HepG2 (cell line): Measurements from ENCODE around the gene UCKL1. TPM values are rescaled to one million over a fixed set of nuclear protein-coding genes. Genes with fewer than 3 reads are reported as not detected.

Experiments
- ATAC-seq: fragments of 200-7000 bp; cut with Tn5 transposase; 3 replicates; pipeline ENCODE4 v1.9.1; 2020; ENCODE audit warnings: mild to moderate bottlenecking, moderate library complexity
- BruUV-seq: library from RNA; stranded (reverse); fragments of 400-500 nt; replicated peaks from 2 replicates; lab custom pipeline; 2021; lab: Mats Ljungman, UMichigan
- CTCF ChIA-PET: fragments of 300-600 bp; formaldehyde crosslinking; extraction: SDS; loops from one replicate; lab custom pipeline; 2021; ENCODE audit warnings: low total read pairs, inconsistent platforms, low intra/inter-chr PET ratio; lab: Yijun Ruan, JAX
- POLR2A ChIA-PET: fragments of 350-600 bp; sonication (Branson Sonifier 250); formaldehyde crosslinking; loops from one replicate; lab custom pipeline; 2020; ENCODE audit warnings: antibody characterized with exemption, inconsistent platforms; lab: Yijun Ruan, JAX
- DNase-seq: peaks from one replicate; pipeline ENCODE4 v3.0.0-alpha.2; 2015; ENCODE audit warnings: low spot score
- FAIRE-seq: peaks from 3 replicates; lab custom pipeline; 2011; peaks lifted over from hg19 to GRCh38; lab: Jason Lieb, UNC
- H2AFZ ChIP-seq: one replicate; pipeline ENCODE4 v1.6.1; 2011; ENCODE audit warnings: low read length, inconsistent platforms
- H3K27ac ChIP-seq: fragments of 300-600 bp; 3 replicates; pipeline ENCODE4 v1.8.0; 2011; ENCODE audit warnings: mixed run types, mild to moderate bottlenecking, mixed read lengths, low read length, inconsistent platforms; ENCODE audit not compliant: insufficient read depth; ENCODE audit errors: extremely low read length
- H3K27me3 ChIP-seq, 2 experiments: fragments of 200-600 bp in 1 of 2; 2 replicates in 1 of 2; 3 replicates in 1 of 2; pipeline versions ENCODE4 v1.6.0 to v1.8.0; 2011; ENCODE audit warnings: low read length in 2 of 2, mild to moderate bottlenecking in 2 of 2, moderate library complexity in 2 of 2, inconsistent platforms in 1 of 2; ENCODE audit not compliant: insufficient read depth in 2 of 2, control insufficient read depth in 1 of 2
- H3K36me3 ChIP-seq, 2 experiments: fragments of 200-600 bp in 1 of 2; replicated peaks in 1 of 2; 2 replicates in 1 of 2; 3 replicates in 1 of 2; pipeline versions ENCODE4 v1.5.1 to v1.8.0; 2011; ENCODE audit warnings: low read length in 2 of 2, inconsistent platforms in 1 of 2; ENCODE audit not compliant: insufficient read depth in 2 of 2, control insufficient read depth in 1 of 2
- H3K4me1 ChIP-seq: 2 replicates; pipeline ENCODE4 v1.5.1; 2012; ENCODE audit warnings: low read length, inconsistent platforms; ENCODE audit not compliant: insufficient read depth
- H3K4me2 ChIP-seq: 2 replicates; pipeline ENCODE4 v1.6.0; 2011; ENCODE audit warnings: low read depth, low read length, inconsistent platforms
- H3K4me3 ChIP-seq, 3 experiments: fragments of 200-600 bp in 1 of 3; sonication (generic), shearing (Covaris generic) in 1 of 3; replicated peaks in 1 of 3; 2 replicates each; pipeline ENCODE4 v1.5.1; 2011 to 2016; ENCODE audit warnings: low read length in 3 of 3, inconsistent platforms in 2 of 3, low read depth in 2 of 3, mild to moderate bottlenecking in 2 of 3, control low read depth in 1 of 3, mixed read lengths in 1 of 3; ENCODE audit not compliant: insufficient read depth in 1 of 3
- H3K79me2 ChIP-seq: one replicate; pipeline ENCODE4 v1.6.1; 2011; ENCODE audit warnings: low read length, inconsistent platforms; ENCODE audit not compliant: insufficient read depth
- H3K9ac ChIP-seq: 2 replicates; pipeline ENCODE4 v1.6.0; 2011; ENCODE audit warnings: mild to moderate bottlenecking, low read depth, low read length, inconsistent platforms; ENCODE audit not compliant: insufficient read depth
- H3K9me3 ChIP-seq: 2 replicates; pipeline ENCODE4 v1.5.1; 2012; ENCODE audit warnings: mild to moderate bottlenecking, low read length
- H4K20me1 ChIP-seq: 2 replicates; pipeline ENCODE4 v1.6.0; 2011; ENCODE audit warnings: inconsistent platforms, mild to moderate bottlenecking, low read length, moderate library complexity; ENCODE audit not compliant: insufficient read depth
- CREBL2 ChIP-seq: sonication (generic); formaldehyde crosslinking; IDR thresholded peaks from 2 replicates; pipeline ENCODE4 v1.8.1; 2023; ENCODE audit warnings: missing genetic modification reagents, mild to moderate bottlenecking, borderline replicate concordance
- FIP1L1 ChIP-seq: fragments of 200-400 bp; formaldehyde crosslinking; IDR thresholded peaks from 2 replicates; pipeline ENCODE4 v1.6.1; 2018; ENCODE audit warnings: low read depth, mild to moderate bottlenecking, low read length, moderate library complexity, borderline replicate concordance; ENCODE audit not compliant: insufficient read depth
- FOXA1 ChIP-seq, 2 experiments: fragments of 450-650 bp in 1 of 2; sonication (generic) in 1 of 2; formaldehyde crosslinking in 1 of 2; IDR thresholded peaks; 2 replicates each; pipeline versions ENCODE4 v1.4.0 to v1.6.1; 2016 to 2020; ENCODE audit warnings: missing genetic modification reagents in 1 of 2
- FOXP1 ChIP-seq, 2 experiments: fragments of 450-650 bp in 1 of 2; IDR thresholded peaks; 2 replicates each; pipeline ENCODE4 v1.6.1; 2017 to 2018; ENCODE audit warnings: antibody characterized with exemption in 1 of 2
- HMGXB4 ChIP-seq, 2 experiments: sonication (generic) in 1 of 2; formaldehyde crosslinking in 1 of 2; IDR thresholded peaks; 2 replicates each; pipeline versions ENCODE4 v1.4.0 to v1.6.1; 2018 to 2020; ENCODE audit warnings: missing genetic modification reagents in 2 of 2, borderline replicate concordance in 1 of 2, low read depth in 1 of 2, mild to moderate bottlenecking in 1 of 2, missing biosample characterization in 1 of 2
- IRF1 ChIP-seq: sonication (generic); formaldehyde crosslinking; IDR thresholded peaks from 2 replicates; pipeline ENCODE4 v1.4.0; 2020; ENCODE audit warnings: low read depth, mild to moderate bottlenecking, missing genetic modification reagents
- KLF15 ChIP-seq: sonication (generic); formaldehyde crosslinking; IDR thresholded peaks from 2 replicates; pipeline ENCODE4 v1.8.1; 2023; ENCODE audit warnings: borderline replicate concordance, mild to moderate bottlenecking, inconsistent platforms, missing genetic modification reagents, mixed read lengths
- PBX3 ChIP-seq: sonication (generic); formaldehyde crosslinking; IDR thresholded peaks from 2 replicates; pipeline ENCODE4 v1.8.1; 2023; ENCODE audit warnings: missing genetic modification reagents, inconsistent platforms, borderline replicate concordance
- RAD51 ChIP-seq: fragments of 450-650 bp; IDR thresholded peaks from 2 replicates; pipeline ENCODE4 v1.6.1; 2016; ENCODE audit warnings: borderline replicate concordance
- SOX6 ChIP-seq, 2 experiments: fragments of 450-650 bp in 1 of 2; sonication (generic) in 1 of 2; formaldehyde crosslinking in 1 of 2; IDR thresholded peaks; 2 replicates each; pipeline versions ENCODE4 v1.4.0 to v1.6.1; 2017 to 2020; ENCODE audit warnings: antibody characterized with exemption in 1 of 2, mild to moderate bottlenecking in 1 of 2, missing genetic modification reagents in 1 of 2
- ZNF282 ChIP-seq: fragments of 450-650 bp; IDR thresholded peaks from 2 replicates; pipeline ENCODE4 v1.6.1; 2018; ENCODE audit not compliant: partially characterized antibody
- ZNF460 ChIP-seq: sonication (generic); formaldehyde crosslinking; IDR thresholded peaks from 2 replicates; pipeline ENCODE4 v1.5.1; 2020; ENCODE audit warnings: missing genetic modification reagents, mild to moderate bottlenecking, borderline replicate concordance
- ZNF720 ChIP-seq: sonication (generic); formaldehyde crosslinking; IDR thresholded peaks from 2 replicates; pipeline ENCODE4 v1.4.0; 2020; ENCODE audit warnings: missing genetic modification reagents
- ZNF770 ChIP-seq: sonication (generic); formaldehyde crosslinking; IDR thresholded peaks from 2 replicates; pipeline ENCODE4 v1.5.0; 2020; ENCODE audit warnings: mild to moderate bottlenecking, missing genetic modification reagents
- ZNF878 ChIP-seq: sonication (generic); formaldehyde crosslinking; IDR thresholded peaks from 2 replicates; pipeline ENCODE4 v1.8.1; 2023; ENCODE audit warnings: mild to moderate bottlenecking, missing genetic modification reagents, moderate library complexity
- WGBS: methylation state at CpG from one replicate; pipeline ENCODE4 v1.1.6; 2017; ENCODE audit warnings: low lambda C conversion rate; 5-methylcytosine and 5-hydroxymethylcytosine counted together
- in situ Hi-C: cut with HindIII; loops from 2 replicates; pipeline ENCODE4 v1.10.0; 2017; ENCODE audit warnings: low pct_unique_long_range_greater_than_20kb; ENCODE audit not compliant: extremely low pct_ligation_motif_present
- intact Hi-C: fragments of 100-400 bp; cut with micrococcal nuclease; formaldehyde crosslinking; loops from one replicate; pipeline ENCODE4 v1.10.0; 2022; ENCODE audit not compliant: unreplicated experiment
- polyA plus RNA-seq, 8 experiments: library from polyadenylated mRNA; depleted of rRNA in 3 of 8; stranded (reverse) in 7 of 8; unstranded in 1 of 8; fragments of >200 nt; fragmentation: Illumina TruSeq in 4 of 8; extraction: Trizol in 4 of 8; gene quantifications; 2 replicates each; pipeline versions ENCODE4 v1.2.1 to v1.2.3, GENCODE V29; 2011 to 2016; ENCODE audit warnings: low read depth in 4 of 8, missing spikeins in 1 of 8, mixed read lengths in 1 of 8; ENCODE audit not compliant: insufficient read depth in 1 of 8
- total RNA-seq, 5 experiments: library from RNA; depleted of rRNA; stranded (reverse); fragments of >200 nt; fragmentation: Illumina TruSeq; extraction: Trizol; gene quantifications; 2 replicates each; pipeline ENCODE4 v1.2.3, GENCODE V29; 2016; ENCODE audit warnings: low read depth in 1 of 5

The UCKL1 gene
- total and polyA plus RNA-seq, 2 of the 13 experiments (the other 11 are each of a cell fraction or from before 2014, with no cell fraction given), result 50.2 to 126 TPM

GRCh38 chr20:63970714-63971431 lies 14.7 kb upstream of the UCKL1 start:
- Histone ChIP-seq H4K20me1 (no peaks in the 10 kb centered on the region), H3K27me3 (no peaks in the 10 kb centered on the region), H3K27ac (no peak overlapping the region), H3K79me2 (peaks cover 13% of the 10 kb centered on the region), H3K9ac (peak overlapping the region; percentile 79; the same call in 1 of the 2 replicates), H3K4me2 (peak overlapping the region; percentile 98), H3K36me3 (peaks cover 13 to 20% of the 10 kb centered on the region in 2 experiments), H2AFZ (no peak overlapping the region), H3K4me1 (peaks cover 48% of the 10 kb centered on the region), H3K4me3 (peak overlapping the region in 1 of 3 experiments; percentile 90; a peak in 3 of 6 replicates), H3K9me3 (no peaks in the 10 kb centered on the region)
- in situ Hi-C loops, result no loop called here
- no TSS peak for BruUV-seq
- no peak for FAIRE-seq
- 85% methylated on average over 5 of the region's 5 CpGs for WGBS
- ChIA-PET POLR2A (interaction anchor here (0.7 to 3.6 kb wide), 3 partner anchors 9 to 20 kb away, joined by 4 to 36 read pairs (median 10); partner anchors contain the start of genes PRPF6 and UCKL1), CTCF (no interaction called here)
- DNase-seq, result no peak
- no peak for ATAC-seq
- intact Hi-C loops, result loop anchor here (1.0 to 5.0 kb wide), 2 partner anchors 14 to 434 kb away; partner anchors contain the start of gene PTK6
- TF ChIP-seq ZNF720 (CRISPR knock-in tag) (no peak), FOXP1 (IDR thresholded peaks at IDR 0.05) (0 out of 2 replicates have a peak, but pooled peaks have one; percentile 50), FOXP1 (CRISPR knock-in tag; IDR thresholded peaks at IDR 0.05) (no peak), IRF1 (CRISPR knock-in tag) (no peak), RAD51 (no peak), ZNF878 (CRISPR knock-in tag) (no peak), PBX3 (no peak), ZNF460 (peak; percentile 65), FIP1L1 (no peak), SOX6 (IDR thresholded peaks at IDR 0.05) (peak; percentile 17; the same call in 1 of the 2 replicates), SOX6 (CRISPR knock-in tag; IDR thresholded peaks at IDR 0.05) (no peak; the same call in 1 of the 2 replicates), CREBL2 (CRISPR knock-in tag) (no peak), ZNF282 (peak; percentile 80), KLF15 (CRISPR knock-in tag) (no peak), FOXA1 (IDR thresholded peaks at IDR 0.05) (peak; percentile 62), FOXA1 (CRISPR knock-in tag; IDR thresholded peaks at IDR 0.05) (no peak), HMGXB4 (CRISPR knock-in tag; IDR thresholded peaks at IDR 0.05; ENCODE audit: borderline replicate concordance in 1 of 2, low read depth in 1 of 2) (0 out of 4 replicates have a peak, but pooled peaks of 1 of the 2 experiments have one; percentile 14), ZNF770 (CRISPR knock-in tag) (peak; percentile 74; the same call in 1 of the 2 replicates)
